ENCODE data around the gene ZBTB7C. TPM values are rescaled to one million over a fixed set of nuclear protein-coding genes. Genes with fewer than 3 reads are reported as not detected.

ZBTB7C gene
- total and polyA plus RNA-seq, 2 of the 8 experiments (the other 6 are each of a cell fraction or from before 2014, with no cell fraction given): 0.15 to 0.45 TPM

DNA sequence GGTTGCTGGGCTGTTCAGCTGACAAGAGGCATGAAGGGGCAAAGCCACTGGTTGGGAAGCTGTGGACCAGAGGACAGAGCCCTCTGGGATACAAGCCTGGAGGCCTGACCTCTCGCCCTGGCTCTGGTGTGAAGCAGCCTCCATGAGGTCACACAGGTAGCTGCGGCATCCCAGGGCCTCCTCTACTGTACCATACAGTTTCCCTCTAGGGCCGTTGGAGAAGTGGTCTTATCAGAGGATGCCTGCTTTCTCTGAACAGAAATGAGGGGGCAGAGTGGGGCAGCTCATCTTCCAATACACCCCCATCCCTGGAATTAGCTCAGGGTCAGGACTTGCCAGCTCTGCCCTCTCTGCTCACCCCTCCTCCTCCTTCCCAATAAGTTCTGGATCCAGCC is 343.6 kb downstream of the ZBTB7C start (continued):
- TF ChIP-seq, protein P1, sequence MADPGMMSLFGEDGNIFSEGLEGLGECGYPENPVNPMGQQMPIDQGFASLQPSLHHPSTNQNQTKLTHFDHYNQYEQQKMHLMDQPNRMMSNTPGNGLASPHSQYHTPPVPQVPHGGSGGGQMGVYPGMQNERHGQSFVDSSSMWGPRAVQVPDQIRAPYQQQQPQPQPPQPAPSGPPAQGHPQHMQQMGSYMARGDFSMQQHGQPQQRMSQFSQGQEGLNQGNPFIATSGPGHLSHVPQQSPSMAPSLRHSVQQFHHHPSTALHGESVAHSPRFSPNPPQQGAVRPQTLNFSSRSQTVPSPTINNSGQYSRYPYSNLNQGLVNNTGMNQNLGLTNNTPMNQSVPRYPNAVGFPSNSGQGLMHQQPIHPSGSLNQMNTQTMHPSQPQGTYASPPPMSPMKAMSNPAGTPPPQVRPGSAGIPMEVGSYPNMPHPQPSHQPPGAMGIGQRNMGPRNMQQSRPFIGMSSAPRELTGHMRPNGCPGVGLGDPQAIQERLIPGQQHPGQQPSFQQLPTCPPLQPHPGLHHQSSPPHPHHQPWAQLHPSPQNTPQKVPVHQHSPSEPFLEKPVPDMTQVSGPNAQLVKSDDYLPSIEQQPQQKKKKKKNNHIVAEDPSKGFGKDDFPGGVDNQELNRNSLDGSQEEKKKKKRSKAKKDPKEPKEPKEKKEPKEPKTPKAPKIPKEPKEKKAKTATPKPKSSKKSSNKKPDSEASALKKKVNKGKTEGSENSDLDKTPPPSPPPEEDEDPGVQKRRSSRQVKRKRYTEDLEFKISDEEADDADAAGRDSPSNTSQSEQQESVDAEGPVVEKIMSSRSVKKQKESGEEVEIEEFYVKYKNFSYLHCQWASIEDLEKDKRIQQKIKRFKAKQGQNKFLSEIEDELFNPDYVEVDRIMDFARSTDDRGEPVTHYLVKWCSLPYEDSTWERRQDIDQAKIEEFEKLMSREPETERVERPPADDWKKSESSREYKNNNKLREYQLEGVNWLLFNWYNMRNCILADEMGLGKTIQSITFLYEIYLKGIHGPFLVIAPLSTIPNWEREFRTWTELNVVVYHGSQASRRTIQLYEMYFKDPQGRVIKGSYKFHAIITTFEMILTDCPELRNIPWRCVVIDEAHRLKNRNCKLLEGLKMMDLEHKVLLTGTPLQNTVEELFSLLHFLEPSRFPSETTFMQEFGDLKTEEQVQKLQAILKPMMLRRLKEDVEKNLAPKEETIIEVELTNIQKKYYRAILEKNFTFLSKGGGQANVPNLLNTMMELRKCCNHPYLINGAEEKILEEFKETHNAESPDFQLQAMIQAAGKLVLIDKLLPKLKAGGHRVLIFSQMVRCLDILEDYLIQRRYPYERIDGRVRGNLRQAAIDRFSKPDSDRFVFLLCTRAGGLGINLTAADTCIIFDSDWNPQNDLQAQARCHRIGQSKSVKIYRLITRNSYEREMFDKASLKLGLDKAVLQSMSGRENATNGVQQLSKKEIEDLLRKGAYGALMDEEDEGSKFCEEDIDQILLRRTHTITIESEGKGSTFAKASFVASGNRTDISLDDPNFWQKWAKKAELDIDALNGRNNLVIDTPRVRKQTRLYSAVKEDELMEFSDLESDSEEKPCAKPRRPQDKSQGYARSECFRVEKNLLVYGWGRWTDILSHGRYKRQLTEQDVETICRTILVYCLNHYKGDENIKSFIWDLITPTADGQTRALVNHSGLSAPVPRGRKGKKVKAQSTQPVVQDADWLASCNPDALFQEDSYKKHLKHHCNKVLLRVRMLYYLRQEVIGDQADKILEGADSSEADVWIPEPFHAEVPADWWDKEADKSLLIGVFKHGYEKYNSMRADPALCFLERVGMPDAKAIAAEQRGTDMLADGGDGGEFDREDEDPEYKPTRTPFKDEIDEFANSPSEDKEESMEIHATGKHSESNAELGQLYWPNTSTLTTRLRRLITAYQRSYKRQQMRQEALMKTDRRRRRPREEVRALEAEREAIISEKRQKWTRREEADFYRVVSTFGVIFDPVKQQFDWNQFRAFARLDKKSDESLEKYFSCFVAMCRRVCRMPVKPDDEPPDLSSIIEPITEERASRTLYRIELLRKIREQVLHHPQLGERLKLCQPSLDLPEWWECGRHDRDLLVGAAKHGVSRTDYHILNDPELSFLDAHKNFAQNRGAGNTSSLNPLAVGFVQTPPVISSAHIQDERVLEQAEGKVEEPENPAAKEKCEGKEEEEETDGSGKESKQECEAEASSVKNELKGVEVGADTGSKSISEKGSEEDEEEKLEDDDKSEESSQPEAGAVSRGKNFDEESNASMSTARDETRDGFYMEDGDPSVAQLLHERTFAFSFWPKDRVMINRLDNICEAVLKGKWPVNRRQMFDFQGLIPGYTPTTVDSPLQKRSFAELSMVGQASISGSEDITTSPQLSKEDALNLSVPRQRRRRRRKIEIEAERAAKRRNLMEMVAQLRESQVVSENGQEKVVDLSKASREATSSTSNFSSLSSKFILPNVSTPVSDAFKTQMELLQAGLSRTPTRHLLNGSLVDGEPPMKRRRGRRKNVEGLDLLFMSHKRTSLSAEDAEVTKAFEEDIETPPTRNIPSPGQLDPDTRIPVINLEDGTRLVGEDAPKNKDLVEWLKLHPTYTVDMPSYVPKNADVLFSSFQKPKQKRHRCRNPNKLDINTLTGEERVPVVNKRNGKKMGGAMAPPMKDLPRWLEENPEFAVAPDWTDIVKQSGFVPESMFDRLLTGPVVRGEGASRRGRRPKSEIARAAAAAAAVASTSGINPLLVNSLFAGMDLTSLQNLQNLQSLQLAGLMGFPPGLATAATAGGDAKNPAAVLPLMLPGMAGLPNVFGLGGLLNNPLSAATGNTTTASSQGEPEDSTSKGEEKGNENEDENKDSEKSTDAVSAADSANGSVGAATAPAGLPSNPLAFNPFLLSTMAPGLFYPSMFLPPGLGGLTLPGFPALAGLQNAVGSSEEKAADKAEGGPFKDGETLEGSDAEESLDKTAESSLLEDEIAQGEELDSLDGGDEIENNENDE (IDR thresholded peaks at IDR 0.05; ENCODE audit: insufficient replicate concordance, low read length): no peak
- TF ChIP-seq TCF12 (IDR thresholded peaks at IDR 0.05; ENCODE audit: low read depth, low read length) (no peak), CBX8 (IDR thresholded peaks at IDR 0.05; ENCODE audit: borderline replicate concordance, low read depth, low read length) (no peak), ZNF274 (IDR thresholded peaks at IDR 0.05; ENCODE audit: borderline replicate concordance, extremely low read depth, low read length) (no peak), GTF2F1 (IDR thresholded peaks at IDR 0.05; ENCODE audit: borderline replicate concordance, low read depth, low read length) (no peak), CHD2 (IDR thresholded peaks at IDR 0.05; ENCODE audit: low read length) (no peak), SIN3A (conservative IDR thresholded peaks at IDR 0.05 in 1 of 2, IDR thresholded peaks at IDR 0.05 in 1 of 2; ENCODE audit: low read depth in 1 of 2, low read length in 2 of 2) (no peak), BRCA1 (IDR thresholded peaks at IDR 0.05; ENCODE audit: low read depth, low read length) (no peak), NRF1 (IDR thresholded peaks at IDR 0.05; ENCODE audit: low read depth, low read length) (no peak), TBP (IDR thresholded peaks at IDR 0.05; ENCODE audit: low read depth, low read length) (no peak), SP1 (IDR thresholded peaks at IDR 0.05; ENCODE audit: low read depth, low read length) (no peak), BACH1 (IDR thresholded peaks at IDR 0.05; ENCODE audit: low read length) (no peak)
